Stimulated activated naive CD8-positive, alpha-beta T cell treated with anti-CD3 and anti-CD28 coated beads, Interleukin-15, amount 100 ng/mL, for 72 hours (primary cell): ENCODE data around the gene PTPRN2.
"Not testable (repeated sequence)": the region's sequence is repeated elsewhere in the genome, so short reads cannot be mapped to it uniquely, and the experiment has no call there.

Experiments
- ATAC-seq: fragments of 150-1000 bp; cut with Tn5 transposase; 2 replicates; pipeline ENCODE4 v1.10.0; 2021; ENCODE audit warnings: mild to moderate bottlenecking, moderate library complexity
- DNase-seq, 2 donors: peaks; one replicate each; pipeline ENCODE4 v3.0.0; 2021 to 2022
- H3K27ac Mint-ChIP-seq, 2 donors: one replicate each; pipeline ENCODE4 v1.8.0; 2022; ENCODE audit warnings: mild to moderate bottlenecking in 2 of 2, mixed read lengths in 2 of 2, moderate library complexity in 2 of 2
- H3K27me3 Mint-ChIP-seq: one replicate; pipeline ENCODE4 v1.8.0; 2022; ENCODE audit warnings: mixed read lengths
- H3K4me1 Mint-ChIP-seq: one replicate; pipeline ENCODE4 v1.8.0; 2022; ENCODE audit warnings: mild to moderate bottlenecking, mixed read lengths
- H3K4me3 Mint-ChIP-seq, 2 donors: one replicate each; pipeline ENCODE4 v1.8.0; 2022; ENCODE audit warnings: mild to moderate bottlenecking in 2 of 2, mixed read lengths in 2 of 2, moderate library complexity in 1 of 2
- H3K9me3 Mint-ChIP-seq, 2 donors: one replicate each; pipeline ENCODE4 v1.8.0; 2022; ENCODE audit warnings: mixed read lengths in 2 of 2

PTPRN2 gene

DNA sequence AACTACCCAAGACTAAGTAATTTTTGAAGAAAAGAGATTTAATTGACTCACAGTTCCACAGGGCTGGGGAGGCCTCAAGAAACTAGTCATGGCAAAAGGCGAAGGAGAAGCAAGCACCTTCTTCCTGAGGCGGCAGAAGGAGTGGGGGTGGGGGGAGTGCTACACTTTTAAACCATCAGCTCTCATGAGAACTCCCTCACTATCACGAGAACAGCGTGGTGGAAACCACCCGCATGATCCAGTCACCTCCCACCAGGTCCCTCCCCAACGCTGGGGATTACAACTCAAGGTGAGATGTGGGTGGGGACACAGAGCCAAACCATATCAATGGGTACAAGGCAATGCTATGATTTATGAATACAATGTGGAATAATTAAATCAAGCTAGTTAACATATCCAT lies 241.9 kb downstream of the PTPRN2 start:
- no peaks in the 10 kb centered on the region for H3K4me1 Mint-ChIP-seq
- H3K27me3 Mint-ChIP-seq = no peaks in the 10 kb centered on the region
- peaks cover 19 to 21% of the 10 kb centered on the region in 2 donors for H3K9me3 Mint-ChIP-seq
- ATAC-seq = no peak
- H3K4me3 Mint-ChIP-seq = no peak overlapping the region
- H3K27ac Mint-ChIP-seq = no peak overlapping the region
- DNase-seq = no peak

DNA sequence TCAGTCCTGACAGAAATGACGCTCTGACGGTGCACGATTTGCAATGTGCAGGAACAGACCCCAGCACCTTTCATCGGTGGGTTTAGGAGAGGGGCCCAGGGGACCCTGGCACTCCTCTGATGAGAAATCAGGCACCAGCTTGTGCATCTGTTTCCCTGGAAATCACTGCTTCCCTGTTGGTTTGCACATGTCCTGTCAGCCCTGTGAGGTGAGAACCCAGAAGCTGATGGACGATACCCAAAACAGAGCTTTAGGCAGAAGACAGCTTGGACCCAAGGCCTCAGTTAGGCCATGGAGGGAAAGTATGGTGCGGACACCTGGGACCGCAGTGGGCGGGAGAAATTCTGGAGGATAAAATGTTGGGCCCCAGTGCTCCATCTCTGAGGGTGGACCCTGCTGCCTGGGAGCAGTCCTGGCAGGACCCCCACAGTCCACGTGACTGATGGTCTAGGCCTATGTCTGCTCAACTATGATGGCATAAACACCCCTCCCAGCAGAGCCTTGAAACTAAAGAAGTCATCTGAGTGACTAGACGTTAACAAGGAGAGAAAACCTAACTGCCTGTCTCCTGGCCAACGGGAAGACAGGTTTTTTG lies 242.8 kb downstream of the PTPRN2 start:
- Mint-ChIP-seq H3K27ac (no peak overlapping the region), H3K9me3 (peaks cover 28 to 30% of the 10 kb centered on the region in 2 donors)

DNA sequence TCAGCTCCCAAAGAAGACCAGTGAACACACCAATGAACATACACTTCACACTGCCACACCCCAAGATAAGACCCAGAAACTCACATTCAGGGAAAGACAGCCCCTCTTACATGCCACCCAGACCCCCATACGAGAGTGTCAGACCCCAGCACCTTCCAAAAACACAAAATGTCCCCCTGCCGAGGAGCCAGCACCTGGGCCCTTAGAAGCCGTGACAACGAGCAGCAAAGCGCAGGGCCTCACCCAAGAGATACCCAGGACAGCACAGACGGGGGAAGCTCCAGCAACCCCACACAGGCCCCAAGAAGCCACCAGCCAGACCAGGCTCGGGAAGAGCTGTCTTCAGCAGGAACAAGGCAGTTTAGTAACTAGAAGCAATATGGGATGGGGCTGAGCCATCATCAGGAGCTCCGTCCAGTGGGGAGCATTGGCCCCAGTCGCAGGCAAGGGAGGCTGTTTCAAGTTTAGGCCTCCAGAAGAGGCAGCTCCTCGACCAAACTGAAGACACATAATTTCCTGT lies 243.6 kb downstream of the PTPRN2 start:
- DNase-seq (no peak), ATAC-seq (no peak)
- Mint-ChIP-seq H3K27me3 (no peaks in the 10 kb centered on the region), H3K9me3 (peaks cover 28 to 30% of the 10 kb centered on the region in 2 donors), H3K4me1 (no peaks in the 10 kb centered on the region), H3K27ac (no peak overlapping the region), H3K4me3 (no peak overlapping the region)

More for the DNA sequence above, 242.8 kb downstream of the PTPRN2 start:
- DNase-seq (no peak), ATAC-seq (no peak)
- H3K4me3 Mint-ChIP-seq = no peak overlapping the region
- H3K4me1 Mint-ChIP-seq = no peaks in the 10 kb centered on the region
- no peaks in the 10 kb centered on the region for H3K27me3 Mint-ChIP-seq

DNA sequence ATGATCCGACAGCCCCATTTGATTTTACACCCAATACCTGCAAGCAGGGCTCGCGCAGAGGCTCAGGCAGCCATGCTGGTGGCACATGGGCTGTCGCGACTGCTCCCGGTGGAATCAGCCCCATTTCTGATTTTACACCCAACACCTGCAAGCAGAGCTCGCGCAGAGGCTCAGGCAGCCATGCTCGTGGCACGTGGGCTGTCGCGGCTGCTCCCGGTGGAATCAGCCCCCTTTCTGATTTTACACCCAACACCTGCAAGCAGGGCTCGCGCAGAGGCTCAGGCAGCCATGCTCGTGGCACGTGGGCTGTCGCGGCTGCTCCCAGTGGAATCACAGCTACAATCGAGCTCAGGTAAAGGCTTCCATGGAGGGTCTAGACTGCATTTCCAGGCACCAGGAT lies 244.1 kb downstream of the PTPRN2 start:
- DNase-seq = no peak

DNA sequence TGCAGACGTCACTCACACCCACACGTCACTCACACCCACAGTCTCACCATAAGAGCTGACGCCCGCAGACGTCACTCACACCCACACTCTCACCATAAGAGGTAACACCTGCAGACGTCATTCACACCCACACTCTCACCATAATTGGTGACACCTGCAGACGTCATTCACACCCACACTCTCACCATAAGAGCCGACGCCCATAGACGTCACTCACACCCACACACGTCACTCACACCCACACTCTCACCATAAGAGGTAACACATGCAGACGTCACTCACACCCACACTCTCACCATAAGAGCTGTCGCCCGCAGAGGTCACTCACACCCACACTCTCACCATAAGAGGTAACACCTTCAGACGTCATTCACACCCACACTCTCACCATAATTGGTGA lies 246.5 kb downstream of the PTPRN2 start:
- ATAC-seq, H3K27ac Mint-ChIP-seq, DNase-seq, H3K27me3 Mint-ChIP-seq, H3K4me3 Mint-ChIP-seq, H3K4me1 Mint-ChIP-seq: not testable (repeated sequence)
- H3K9me3 Mint-ChIP-seq = peaks cover 42 to 45% of the 10 kb centered on the region in 2 donors

More for the DNA sequence above, 244.1 kb downstream of the PTPRN2 start:
- peaks cover 28 to 30% of the 10 kb centered on the region in 2 donors for H3K9me3 Mint-ChIP-seq
- no peaks in the 10 kb centered on the region for H3K27me3 Mint-ChIP-seq
- no peak overlapping the region for H3K27ac Mint-ChIP-seq
- no peaks in the 10 kb centered on the region for H3K4me1 Mint-ChIP-seq
- no peak overlapping the region for H3K4me3 Mint-ChIP-seq
- no peak for ATAC-seq

DNA sequence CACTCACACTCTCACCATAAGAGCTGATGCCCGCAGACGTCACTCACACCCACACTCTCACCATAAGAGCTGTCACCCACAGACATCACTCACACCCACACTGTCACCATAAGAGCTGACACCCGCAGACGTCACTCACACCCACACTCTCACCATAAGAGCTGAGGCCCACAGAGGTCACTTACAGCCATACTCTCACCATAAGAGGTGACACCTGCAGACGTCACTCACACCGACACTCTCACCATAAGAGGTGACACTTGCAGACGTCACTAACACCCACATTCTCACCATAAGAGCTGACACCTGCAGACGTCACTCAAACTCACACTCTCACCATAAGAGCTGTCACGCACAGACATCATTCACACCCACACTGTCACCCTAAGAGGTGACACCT lies 250.7 kb downstream of the PTPRN2 start:
- peaks cover 54 to 63% of the 10 kb centered on the region in 2 donors for H3K9me3 Mint-ChIP-seq
- not testable (repeated sequence) for H3K27ac Mint-ChIP-seq, H3K4me1 Mint-ChIP-seq, H3K27me3 Mint-ChIP-seq, DNase-seq, H3K4me3 Mint-ChIP-seq, ATAC-seq

DNA sequence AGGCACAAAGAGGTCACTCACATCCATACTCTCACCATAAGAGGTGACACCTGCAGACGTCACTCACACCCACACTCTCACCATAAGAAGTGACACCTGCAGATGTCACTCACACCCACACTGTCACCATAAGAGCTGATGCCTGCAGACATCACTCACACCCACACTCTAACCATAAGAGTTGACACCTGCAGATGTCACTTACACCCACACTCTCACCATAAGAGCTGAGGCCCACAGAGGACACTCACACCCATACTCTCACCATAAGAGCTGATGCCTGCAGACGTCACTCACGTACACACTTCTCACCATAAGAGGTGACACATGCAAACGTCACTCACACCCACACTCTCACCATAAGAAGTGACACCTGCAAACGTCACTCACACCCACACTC lies 255.1 kb downstream of the PTPRN2 start:
- not testable (repeated sequence) for H3K4me3 Mint-ChIP-seq, H3K27me3 Mint-ChIP-seq, H3K27ac Mint-ChIP-seq, DNase-seq, ATAC-seq, H3K4me1 Mint-ChIP-seq
- H3K9me3 Mint-ChIP-seq = peaks cover 49 to 59% of the 10 kb centered on the region in 2 donors

DNA sequence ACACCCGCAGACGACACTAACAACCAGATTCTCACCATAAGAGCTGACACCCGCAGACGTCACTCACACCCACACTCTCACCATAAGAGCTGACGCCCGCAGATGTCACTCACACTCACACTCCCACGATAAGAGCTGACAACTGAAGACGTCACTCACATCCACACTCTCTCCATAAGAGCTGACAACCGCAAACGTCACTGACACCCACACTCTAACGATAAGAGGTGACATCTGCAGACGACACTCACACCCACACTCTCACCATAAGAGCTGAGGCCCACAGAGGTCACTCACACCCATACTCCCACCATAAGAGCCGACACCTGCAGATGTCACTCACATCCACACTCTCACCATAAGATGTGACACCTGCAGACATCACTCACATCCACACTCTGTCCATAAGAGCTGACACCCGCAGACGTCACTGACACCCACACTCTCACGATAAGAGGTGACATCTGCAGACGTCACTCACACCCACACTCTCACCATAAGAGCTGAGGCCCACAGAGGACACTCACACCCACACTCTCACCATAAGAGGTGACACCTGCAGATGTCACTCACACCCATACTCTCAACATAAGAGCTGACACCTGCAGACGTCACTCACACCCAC lies 255.7 kb downstream of the PTPRN2 start:
- not testable (repeated sequence) for H3K4me1 Mint-ChIP-seq, H3K27ac Mint-ChIP-seq, DNase-seq, H3K27me3 Mint-ChIP-seq, ATAC-seq, H3K4me3 Mint-ChIP-seq
- peaks cover 49 to 59% of the 10 kb centered on the region in 2 donors for H3K9me3 Mint-ChIP-seq

DNA sequence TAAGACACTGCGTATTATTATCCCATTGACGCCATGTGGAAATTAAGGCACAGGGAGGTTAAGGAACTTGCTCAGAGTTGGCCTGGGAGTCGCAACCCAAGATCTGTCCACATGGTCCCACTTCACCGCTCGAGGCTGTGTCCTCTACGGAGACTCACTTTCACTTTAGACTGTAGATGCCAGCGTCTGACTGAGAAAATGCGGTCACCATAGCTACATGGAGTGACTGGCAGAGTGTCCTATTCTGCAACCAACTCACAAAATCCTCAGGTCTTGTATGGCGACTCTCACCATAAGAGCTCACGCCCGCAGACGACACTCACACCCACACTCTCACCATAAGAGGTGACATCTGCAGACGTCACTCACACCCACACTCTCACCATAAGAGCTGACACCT lies 257.9 kb downstream of the PTPRN2 start:
- Mint-ChIP-seq H3K27ac (no peak overlapping the region), H3K9me3 (peaks cover 44 to 57% of the 10 kb centered on the region in 2 donors), H3K27me3 (no peaks in the 10 kb centered on the region), H3K4me1 (peaks cover 6% of the 10 kb centered on the region), H3K4me3 (no peak overlapping the region)
- DNase-seq = no peak
- no peak for ATAC-seq

DNA sequence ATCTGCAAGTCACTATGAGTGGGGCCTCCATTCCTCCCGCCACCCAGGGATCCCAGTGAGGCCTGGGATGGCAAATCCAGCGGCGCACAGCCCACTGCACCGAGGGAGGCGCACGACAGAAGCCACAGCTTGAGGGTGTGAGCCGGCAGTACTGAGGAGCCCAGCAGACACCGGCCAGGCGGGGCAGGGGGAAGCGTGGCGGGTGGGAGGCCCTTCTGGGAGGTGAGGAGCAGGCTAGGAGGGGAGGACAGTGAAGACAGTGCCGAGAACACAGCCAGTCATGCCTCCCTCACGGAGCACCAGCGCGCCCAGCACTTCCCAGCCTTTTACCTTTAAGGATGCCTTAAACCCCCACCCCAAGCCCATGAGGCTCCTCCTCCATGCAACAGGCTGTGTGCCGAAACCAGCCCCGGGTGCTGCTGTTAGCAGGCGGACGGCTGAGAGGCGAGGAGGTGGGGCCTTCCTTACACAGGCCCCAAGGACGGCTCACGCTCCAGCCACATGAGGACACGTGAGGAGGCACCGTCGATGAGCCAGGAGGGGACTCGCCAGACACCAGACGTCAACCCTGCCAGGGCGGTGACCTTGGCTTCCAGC lies 258.5 kb downstream of the PTPRN2 start:
- ATAC-seq = no peak
- Mint-ChIP-seq H3K4me1 (peaks cover 6% of the 10 kb centered on the region), H3K4me3 (no peak overlapping the region), H3K27ac (no peak overlapping the region), H3K9me3 (peaks cover 40 to 52% of the 10 kb centered on the region in 2 donors), H3K27me3 (no peaks in the 10 kb centered on the region)
- DNase-seq = no peak

DNA sequence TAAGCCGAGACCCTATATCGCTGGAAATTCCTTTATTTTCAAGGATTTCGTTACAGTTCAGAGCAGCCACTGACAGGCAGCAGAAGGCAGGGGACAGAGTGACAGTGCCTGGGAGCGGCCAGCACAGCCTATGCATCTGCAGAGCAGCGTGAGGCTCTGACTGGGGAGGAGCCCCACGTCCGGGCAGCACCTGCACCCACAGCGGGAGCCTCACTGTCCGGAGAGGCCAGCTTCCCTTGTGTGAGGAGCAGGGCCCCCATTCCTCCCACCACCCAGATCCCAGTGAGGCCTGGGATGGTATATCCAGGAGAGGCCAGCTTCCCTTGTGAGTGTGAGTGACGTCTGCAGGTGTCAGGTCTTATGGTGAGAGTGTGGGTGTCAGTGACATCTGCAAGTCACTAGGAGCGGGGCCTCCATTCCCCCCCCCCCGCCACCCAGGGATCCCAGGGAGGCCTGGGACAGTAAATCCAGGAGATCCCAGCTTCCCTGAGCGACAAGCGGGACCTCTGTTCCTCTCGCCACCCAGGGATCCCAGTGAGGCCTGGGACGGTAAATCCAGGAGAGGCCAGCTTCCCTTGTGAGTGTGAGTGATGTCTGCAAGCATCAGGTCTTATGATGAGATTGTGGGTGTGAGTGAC lies 259.1 kb downstream of the PTPRN2 start:
- no peak for DNase-seq
- Mint-ChIP-seq H3K9me3 (peaks cover 37 to 47% of the 10 kb centered on the region in 2 donors), H3K27ac (no peak overlapping the region), H3K4me1 (peaks cover 6% of the 10 kb centered on the region), H3K4me3 (no peak overlapping the region), H3K27me3 (no peaks in the 10 kb centered on the region)
- no peak for ATAC-seq

DNA sequence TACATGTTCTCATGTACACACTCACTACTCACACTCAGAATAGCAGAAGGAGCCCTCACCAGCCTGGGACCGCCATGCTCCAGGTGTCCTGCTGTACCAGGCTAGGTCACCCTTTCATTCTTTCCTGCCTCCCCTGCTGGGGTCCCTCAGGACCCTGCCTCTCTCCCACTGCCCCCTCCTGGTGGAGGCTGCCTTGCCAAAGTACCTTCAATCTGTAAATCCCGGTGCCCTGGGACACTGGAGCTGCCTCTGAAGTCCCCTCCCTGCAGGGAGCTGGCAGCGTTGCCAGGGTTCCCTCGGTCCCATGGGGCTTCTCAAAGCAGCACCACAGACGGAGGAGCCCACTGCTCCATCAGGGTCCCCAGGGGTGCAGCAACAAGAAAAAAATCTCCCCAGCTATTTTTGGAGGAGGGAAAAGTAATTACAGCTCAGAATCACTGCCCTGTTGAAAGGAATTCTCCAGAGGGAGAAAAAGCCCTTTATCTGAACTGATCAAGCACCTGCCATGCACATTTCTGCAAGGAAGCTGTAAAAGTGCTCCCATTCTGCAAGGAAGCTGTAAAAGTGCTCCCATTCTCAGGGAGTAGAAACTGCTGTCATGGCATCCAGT lies 259.9 kb downstream of the PTPRN2 start:
- Mint-ChIP-seq H3K4me1 (peaks cover 6% of the 10 kb centered on the region), H3K4me3 (no peak overlapping the region), H3K9me3 (peaks cover 33 to 39% of the 10 kb centered on the region in 2 donors), H3K27me3 (no peaks in the 10 kb centered on the region), H3K27ac (peak overlapping the region in 1 of 2 donors; percentile 5)
- DNase-seq (no peak), ATAC-seq (no peak)

DNA sequence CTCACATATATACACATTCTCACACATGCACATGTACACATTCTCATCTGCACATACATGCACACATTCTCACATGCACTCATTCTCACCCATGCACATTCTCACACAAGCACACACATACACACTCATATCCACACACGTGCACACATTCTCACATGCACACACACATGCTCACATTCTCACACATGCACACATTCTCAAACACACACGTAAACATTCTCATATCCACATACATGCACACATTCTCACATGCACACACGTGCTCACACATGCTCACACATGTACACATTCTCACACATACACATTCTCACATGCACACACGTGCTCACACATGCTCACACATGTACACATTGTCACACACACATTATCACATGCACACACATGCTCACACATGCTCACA lies 260.6 kb downstream of the PTPRN2 start:
- Mint-ChIP-seq H3K27ac (no peak overlapping the region), H3K4me1 (no peaks in the 10 kb centered on the region), H3K27me3 (peaks cover 3% of the 10 kb centered on the region), H3K4me3 (no peak overlapping the region), H3K9me3 (peaks cover 26 to 32% of the 10 kb centered on the region in 2 donors)
- DNase-seq = no peak
- ATAC-seq = no peak

DNA sequence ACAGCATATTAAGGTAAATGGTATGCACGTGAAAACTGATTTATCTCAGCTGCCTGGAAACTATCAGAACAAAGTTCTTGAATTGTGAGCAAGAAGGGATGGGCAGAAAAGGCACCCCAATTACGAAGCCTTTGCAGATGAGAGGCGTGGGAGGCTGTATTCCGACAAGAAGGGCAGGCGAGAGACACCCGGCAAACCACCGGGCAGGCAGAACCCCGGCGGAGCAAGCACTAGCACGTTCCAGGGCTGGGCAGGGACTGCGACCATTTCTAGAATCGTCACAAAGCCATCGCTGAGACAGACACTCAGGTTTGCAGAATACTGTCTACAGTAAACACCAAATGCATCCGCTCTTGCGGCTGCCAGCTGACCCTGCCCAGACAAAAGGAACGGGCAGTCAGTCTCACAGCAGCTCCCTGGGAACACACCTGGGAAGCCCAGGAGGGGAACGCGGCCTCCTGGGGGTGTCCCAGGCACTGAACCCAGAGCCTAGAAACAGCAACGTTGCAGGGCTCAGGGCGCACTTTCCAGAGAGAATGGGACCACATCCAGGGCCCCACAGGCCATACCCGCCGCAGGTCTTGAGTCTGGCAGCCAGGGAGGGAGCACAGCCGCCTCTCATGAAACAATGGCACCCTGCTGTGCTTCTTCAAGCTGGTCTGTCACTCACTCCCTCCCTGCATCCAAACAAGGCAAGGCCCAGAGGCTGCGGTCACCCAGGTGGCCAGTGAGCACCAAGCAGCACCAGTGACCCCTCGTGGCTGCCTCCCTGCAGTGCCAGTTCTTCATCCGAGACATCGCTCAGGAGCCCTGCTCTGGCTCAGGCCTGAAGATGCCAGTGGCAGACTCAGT lies 261.9 kb downstream of the PTPRN2 start:
- ATAC-seq (no peak), DNase-seq (no peak)
- Mint-ChIP-seq H3K4me3 (no peak overlapping the region), H3K4me1 (no peaks in the 10 kb centered on the region), H3K27ac (no peak overlapping the region), H3K27me3 (peaks cover 7% of the 10 kb centered on the region), H3K9me3 (peaks cover 14 to 20% of the 10 kb centered on the region in 2 donors)
